HL-60 (cell line): ENCODE data around the gene PTGES2.

Experiments
- CTCF ChIP-seq: IDR thresholded peaks from one replicate; pipeline ENCODE4 v1.5.1; 2011; ENCODE audit warnings: low read length, control low read depth, inconsistent platforms; ENCODE audit not compliant: insufficient read depth
- GABPA ChIP-seq: IDR thresholded peaks from 2 replicates; pipeline ENCODE4 v1.6.1; 2012; ENCODE audit warnings: low read depth
- POLR2AphosphoS5 ChIP-seq: IDR thresholded peaks from 2 replicates; pipeline ENCODE4 v1.6.1; 2012; ENCODE audit warnings: low read depth
- REST ChIP-seq: IDR thresholded peaks from 2 replicates; pipeline ENCODE4 v1.6.1; 2012; ENCODE audit warnings: low read depth; ENCODE audit not compliant: insufficient replicate concordance
- SPI1 ChIP-seq: IDR thresholded peaks from 2 replicates; pipeline ENCODE4 v1.6.1; 2012; ENCODE audit warnings: low read depth, mild to moderate bottlenecking, borderline replicate concordance

GRCh38 chr9:128123451-128124080, 4.0 kb downstream of the PTGES2 start:
- no peak for TF ChIP-seq CTCF
- TF ChIP-seq POLR2AphosphoS5 = no peak
- TF ChIP-seq SPI1 = no peak
- no peak for TF ChIP-seq GABPA
- no peak for TF ChIP-seq REST
